WTC11 (cell line): Measurements from ENCODE around the gene YEATS2. TPM values are rescaled to one million over a fixed set of nuclear protein-coding genes. Genes with fewer than 3 reads are reported as not detected.

Experiments
- ATAC-seq: fragments of 200-7000 bp; cut with Tn5 transposase; 2 replicates; pipeline ENCODE4 v1.10.0; 2021; ENCODE audit warnings: mild to moderate bottlenecking, moderate library complexity
- CTCF ChIA-PET: fragments of 300-600 bp; sonication (Branson Sonifier 250); formaldehyde crosslinking; loops from one replicate; lab custom pipeline; 2021; ENCODE audit warnings: antibody characterized with exemption; lab: Charles Lee
- POLR2A ChIA-PET: fragments of 350-600 bp; sonication (Branson Sonifier 250); formaldehyde crosslinking; loops from one replicate; lab custom pipeline; 2021; ENCODE audit warnings: antibody characterized with exemption; lab: Charles Lee
- DNase-seq: peaks from one replicate; pipeline ENCODE4 v3.0.0; 2021; ENCODE audit warnings: low spot score
- H3K27ac Mint-ChIP-seq: 2 replicates; pipeline ENCODE4 v1.8.0; 2021; ENCODE audit warnings: mixed read lengths
- H3K27me3 Mint-ChIP-seq: 2 replicates; pipeline ENCODE4 v1.8.0; 2021; ENCODE audit warnings: low read depth, mild to moderate bottlenecking, moderate library complexity, mixed read lengths
- H3K36me3 Mint-ChIP-seq: 2 replicates; pipeline ENCODE4 v1.8.0; 2021; ENCODE audit warnings: mixed read lengths
- H3K4me1 Mint-ChIP-seq: 2 replicates; pipeline ENCODE4 v1.8.0; 2022; ENCODE audit warnings: mixed read lengths
- H3K4me3 Mint-ChIP-seq: 2 replicates; pipeline ENCODE4 v1.8.0; 2021; ENCODE audit warnings: mild to moderate bottlenecking, moderate library complexity, mixed read lengths
- H3K9me3 Mint-ChIP-seq: 2 replicates; pipeline ENCODE4 v1.8.0; 2021; ENCODE audit warnings: mixed read lengths
- ATF1 ChIP-seq: sonication (generic); formaldehyde crosslinking; IDR thresholded peaks from 2 replicates; pipeline ENCODE4 v1.8.1; 2023; ENCODE audit warnings: mild to moderate bottlenecking, moderate library complexity, missing genetic modification reagents
- CREB1 ChIP-seq: sonication (generic); formaldehyde crosslinking; IDR thresholded peaks from 2 replicates; pipeline ENCODE4 v1.8.0; 2023; ENCODE audit warnings: mild to moderate bottlenecking, missing genetic modification reagents
- CREM ChIP-seq: sonication (generic); formaldehyde crosslinking; IDR thresholded peaks from 2 replicates; pipeline ENCODE4 v1.8.1; 2022; ENCODE audit warnings: mild to moderate bottlenecking, missing genetic modification reagents, moderate library complexity
- ESRRA ChIP-seq: sonication (generic); formaldehyde crosslinking; IDR thresholded peaks from 2 replicates; pipeline ENCODE4 v1.8.1; 2022; ENCODE audit warnings: mild to moderate bottlenecking, missing genetic modification reagents, borderline replicate concordance
- ETV6 ChIP-seq: sonication (generic); formaldehyde crosslinking; IDR thresholded peaks from 2 replicates; pipeline ENCODE4 v1.8.1; 2022; ENCODE audit warnings: mild to moderate bottlenecking, missing genetic modification reagents
- HMGA2 ChIP-seq: fragments of 250-450 bp; sonication (Bioruptor Pico); IDR thresholded peaks from 2 replicates; pipeline ENCODE4 v1.4.0; 2021; ENCODE audit warnings: mild to moderate bottlenecking, moderate library complexity
- MYBL2 ChIP-seq: sonication (generic); formaldehyde crosslinking; IDR thresholded peaks from 2 replicates; pipeline ENCODE4 v1.8.1; 2023; ENCODE audit warnings: mild to moderate bottlenecking, moderate library complexity, missing genetic modification reagents
- NFATC4 ChIP-seq: fragments of 250-450 bp; sonication (Bioruptor Pico); IDR thresholded peaks from 2 replicates; pipeline ENCODE4 v1.9.0; 2021; ENCODE audit warnings: mild to moderate bottlenecking
- NFE2L1 ChIP-seq: sonication (generic); formaldehyde crosslinking; IDR thresholded peaks from 2 replicates; pipeline ENCODE4 v1.8.1; 2023; ENCODE audit warnings: missing genetic modification reagents
- SMAD4 ChIP-seq: sonication (generic); formaldehyde crosslinking; IDR thresholded peaks from 2 replicates; pipeline ENCODE4 v1.8.0; 2022; ENCODE audit warnings: mild to moderate bottlenecking, missing genetic modification reagents
- TCF7 ChIP-seq: sonication (generic); formaldehyde crosslinking; IDR thresholded peaks from 2 replicates; pipeline ENCODE4 v1.8.0; 2022; ENCODE audit warnings: mild to moderate bottlenecking, low read depth, missing genetic modification reagents, moderate library complexity
- ZNF138 ChIP-seq: sonication (generic); formaldehyde crosslinking; conservative IDR thresholded peaks from 2 replicates; pipeline ENCODE4 v1.8.1; 2022; ENCODE audit warnings: mild to moderate bottlenecking, moderate library complexity, missing genetic modification reagents
- ZNF263 ChIP-seq: sonication (generic); formaldehyde crosslinking; IDR thresholded peaks from 2 replicates; pipeline ENCODE4 v1.8.1; 2022; ENCODE audit warnings: low read depth, mild to moderate bottlenecking, moderate library complexity, missing genetic modification reagents
- ZNF671 ChIP-seq: fragments of 250-450 bp; sonication (Bioruptor Pico); IDR thresholded peaks from 2 replicates; pipeline ENCODE4 v1.8.0; 2021; ENCODE audit warnings: mild to moderate bottlenecking
- total RNA-seq: library from RNA; stranded (reverse); gene quantifications from 3 replicates; pipeline ENCODE4 v1.2.3, GENCODE V29; 2021
- TF ChIP-seq, protein P1 (sequence below): sonication (generic); formaldehyde crosslinking; IDR thresholded peaks from 2 replicates; pipeline ENCODE4 v1.8.1; 2023; ENCODE audit warnings: mild to moderate bottlenecking, missing genetic modification reagents
- TF ChIP-seq, protein P2 (sequence below): fragments of 250-450 bp; sonication (Bioruptor Pico); IDR thresholded peaks from 2 replicates; pipeline ENCODE4 v2.1.2; 2022; ENCODE audit warnings: mild to moderate bottlenecking, moderate library complexity
- TF ChIP-seq, protein P3 (sequence below): fragments of 250-450 bp; sonication (Bioruptor Pico); IDR thresholded peaks from 2 replicates; pipeline ENCODE4 v1.9.0; 2021; ENCODE audit warnings: mild to moderate bottlenecking

The YEATS2 gene
- total RNA-seq, 1 experiment from 2014 or later, result 42.5 TPM

DNA sequence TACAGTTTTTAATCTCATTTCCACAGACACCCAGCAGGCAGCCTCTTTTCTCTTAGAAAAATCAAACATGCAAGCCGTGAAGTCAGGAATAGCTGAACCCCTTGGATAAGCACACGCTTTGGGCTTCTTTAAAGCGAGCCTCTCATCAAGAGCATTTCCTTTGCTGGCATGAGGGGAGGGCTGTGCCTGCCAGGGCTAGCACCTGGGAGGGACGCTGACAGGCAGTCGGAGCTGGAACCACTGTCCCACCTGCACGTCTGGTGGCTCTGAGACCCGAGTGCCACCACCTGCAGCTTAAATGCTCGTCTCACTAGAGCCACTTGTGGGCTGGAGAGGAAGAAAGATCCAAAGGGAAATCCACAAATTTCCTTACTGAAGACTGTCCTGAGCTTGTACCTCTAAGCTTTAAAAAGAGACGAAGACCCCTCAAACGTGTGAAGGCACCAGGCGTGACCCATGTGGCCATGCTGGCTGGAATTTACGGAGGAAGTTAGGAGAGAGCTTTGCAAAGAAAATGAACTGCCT lies 118.4 kb downstream of the YEATS2 start (continued):
- TF ChIP-seq, protein P1, sequence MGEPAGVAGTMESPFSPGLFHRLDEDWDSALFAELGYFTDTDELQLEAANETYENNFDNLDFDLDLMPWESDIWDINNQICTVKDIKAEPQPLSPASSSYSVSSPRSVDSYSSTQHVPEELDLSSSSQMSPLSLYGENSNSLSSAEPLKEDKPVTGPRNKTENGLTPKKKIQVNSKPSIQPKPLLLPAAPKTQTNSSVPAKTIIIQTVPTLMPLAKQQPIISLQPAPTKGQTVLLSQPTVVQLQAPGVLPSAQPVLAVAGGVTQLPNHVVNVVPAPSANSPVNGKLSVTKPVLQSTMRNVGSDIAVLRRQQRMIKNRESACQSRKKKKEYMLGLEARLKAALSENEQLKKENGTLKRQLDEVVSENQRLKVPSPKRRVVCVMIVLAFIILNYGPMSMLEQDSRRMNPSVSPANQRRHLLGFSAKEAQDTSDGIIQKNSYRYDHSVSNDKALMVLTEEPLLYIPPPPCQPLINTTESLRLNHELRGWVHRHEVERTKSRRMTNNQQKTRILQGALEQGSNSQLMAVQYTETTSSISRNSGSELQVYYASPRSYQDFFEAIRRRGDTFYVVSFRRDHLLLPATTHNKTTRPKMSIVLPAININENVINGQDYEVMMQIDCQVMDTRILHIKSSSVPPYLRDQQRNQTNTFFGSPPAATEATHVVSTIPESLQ (CRISPR knock-in tag), result no peak
- no peak for TF ChIP-seq TCF7 (CRISPR knock-in tag)
- TF ChIP-seq MYBL2 (CRISPR knock-in tag), result no peak
- no peak for TF ChIP-seq CREB1 (CRISPR knock-in tag)
- TF ChIP-seq ZNF263, result no peak
- no peak for TF ChIP-seq NFATC4
- no peak for TF ChIP-seq ETV6 (CRISPR knock-in tag)

DNA sequence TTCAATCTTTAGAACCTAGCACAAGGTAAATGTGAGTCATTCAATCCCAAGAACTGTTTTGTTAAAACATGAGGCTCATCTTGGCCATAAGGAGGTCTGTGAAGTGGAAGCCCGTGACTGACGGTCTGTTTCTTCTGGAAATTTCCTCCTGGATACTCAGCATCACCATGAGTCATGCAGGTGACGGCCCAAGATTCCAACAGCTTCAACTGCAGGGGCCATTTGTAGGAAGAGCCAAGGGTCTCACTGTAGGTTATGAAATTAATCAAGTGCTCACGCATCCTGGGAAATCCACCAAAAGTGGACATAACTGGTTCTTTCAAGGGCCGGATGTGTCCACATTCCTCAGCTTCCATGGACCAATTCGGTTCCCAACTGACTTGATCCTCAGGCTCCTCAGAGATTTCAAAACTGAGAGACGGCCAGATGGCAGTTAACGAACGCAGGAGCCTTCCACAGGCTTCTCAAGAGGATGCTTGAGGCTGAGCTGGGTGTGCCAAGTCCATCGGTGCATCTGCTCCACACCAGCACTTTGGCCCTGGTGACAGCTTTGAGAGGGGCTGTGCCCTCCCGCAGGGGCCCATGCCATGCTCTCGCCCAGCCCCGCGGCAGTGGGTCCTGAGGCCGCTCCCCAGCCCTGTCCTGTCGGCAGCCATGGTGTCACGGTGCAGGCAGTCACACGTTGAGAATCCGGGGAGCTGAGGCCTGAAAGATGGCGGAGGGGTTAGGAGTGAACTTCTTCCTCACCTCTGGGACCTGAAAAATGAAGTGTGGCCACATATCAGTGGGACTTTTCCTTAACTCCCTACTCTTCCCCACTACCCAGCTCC lies 119.3 kb downstream of the YEATS2 start:
- no peak for TF ChIP-seq ESRRA (CRISPR knock-in tag)
- TF ChIP-seq ATF1, result 0 out of 2 replicates have a peak, but pooled peaks have one; percentile 32
- TF ChIP-seq CREB1 (CRISPR knock-in tag), result no peak
- TF ChIP-seq SMAD4 (CRISPR knock-in tag), result no peak
- TF ChIP-seq ZNF138 (CRISPR knock-in tag), result no peak
- no peaks in the 10 kb centered on the region for H3K9me3 Mint-ChIP-seq
- no peak overlapping the region for H3K27ac Mint-ChIP-seq
- H3K4me1 Mint-ChIP-seq, result no peaks in the 10 kb centered on the region
- H3K4me3 Mint-ChIP-seq, result no peak overlapping the region
- no peak for ATAC-seq
- POLR2A ChIA-PET, result no interaction called here
- DNase-seq, result no peak
- H3K36me3 Mint-ChIP-seq, result peaks cover 22% of the 10 kb centered on the region
- CTCF ChIA-PET, result interaction anchor here (1.1 kb wide), 1 partner anchor 337 kb away, joined by 3 read pairs; no protein-coding TSS in a partner anchor
- no peaks in the 10 kb centered on the region for H3K27me3 Mint-ChIP-seq

DNA sequence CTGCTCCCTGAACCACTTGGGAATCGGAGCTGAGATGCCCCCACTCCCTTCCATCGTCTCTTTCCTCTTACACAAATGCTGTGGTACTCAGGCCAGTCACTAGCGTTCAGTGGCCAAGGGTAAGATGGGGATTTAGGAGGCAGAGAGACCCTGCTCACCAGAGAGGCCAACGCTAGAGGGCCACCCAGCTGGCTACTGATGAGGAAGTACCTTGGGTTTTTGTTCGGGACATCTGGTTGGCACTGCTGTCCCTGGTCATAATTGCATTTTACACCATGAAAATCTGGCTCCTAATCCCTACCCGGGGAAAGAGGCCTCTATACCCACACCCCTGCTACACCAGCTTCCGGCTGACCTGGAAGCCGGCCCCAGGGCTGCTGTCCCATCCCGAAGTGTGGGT lies 120.0 kb downstream of the YEATS2 start:
- Mint-ChIP-seq H3K36me3 (peaks cover 16% of the 10 kb centered on the region), H3K9me3 (no peaks in the 10 kb centered on the region), H3K27me3 (peaks cover 2% of the 10 kb centered on the region; the same call in 1 of the 2 replicates), H3K4me3 (no peak overlapping the region), H3K4me1 (peaks cover 4% of the 10 kb centered on the region; the same call in 1 of the 2 replicates), H3K27ac (no peak overlapping the region)
- CTCF ChIA-PET, result interaction anchor here (0.6 kb wide), 1 partner anchor 102 kb away, joined by 3 read pairs; no protein-coding TSS in a partner anchor
- DNase-seq (no peak), ATAC-seq (no peak)
- POLR2A ChIA-PET, result no interaction called here
- no peak for TF ChIP-seq ESRRA (CRISPR knock-in tag)
- TF ChIP-seq, protein P2, sequence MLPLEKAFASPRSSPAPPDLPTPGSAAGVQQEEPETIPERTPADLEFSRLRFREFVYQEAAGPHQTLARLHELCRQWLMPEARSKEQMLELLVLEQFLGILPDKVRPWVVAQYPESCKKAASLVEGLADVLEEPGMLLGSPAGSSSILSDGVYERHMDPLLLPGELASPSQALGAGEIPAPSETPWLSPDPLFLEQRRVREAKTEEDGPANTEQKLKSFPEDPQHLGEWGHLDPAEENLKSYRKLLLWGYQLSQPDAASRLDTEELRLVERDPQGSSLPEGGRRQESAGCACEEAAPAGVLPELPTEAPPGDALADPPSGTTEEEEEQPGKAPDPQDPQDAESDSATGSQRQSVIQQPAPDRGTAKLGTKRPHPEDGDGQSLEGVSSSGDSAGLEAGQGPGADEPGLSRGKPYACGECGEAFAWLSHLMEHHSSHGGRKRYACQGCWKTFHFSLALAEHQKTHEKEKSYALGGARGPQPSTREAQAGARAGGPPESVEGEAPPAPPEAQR (CRISPR knock-in tag), result no peak
- TF ChIP-seq ATF1, result no peak
- TF ChIP-seq CREM (CRISPR knock-in tag), result no peak
- no peak for TF ChIP-seq NFE2L1 (CRISPR knock-in tag)
- TF ChIP-seq, protein P3, sequence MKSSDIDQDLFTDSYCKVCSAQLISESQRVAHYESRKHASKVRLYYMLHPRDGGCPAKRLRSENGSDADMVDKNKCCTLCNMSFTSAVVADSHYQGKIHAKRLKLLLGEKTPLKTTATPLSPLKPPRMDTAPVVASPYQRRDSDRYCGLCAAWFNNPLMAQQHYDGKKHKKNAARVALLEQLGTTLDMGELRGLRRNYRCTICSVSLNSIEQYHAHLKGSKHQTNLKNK (CRISPR knock-in tag), result no peak
- TF ChIP-seq ZNF671, result no peak
- TF ChIP-seq HMGA2 (CRISPR knock-in tag), result no peak
